Hypothalamus (tissue), 51 donors: Measurements from ENCODE around the gene RUFY4.

Experiments
- DNase-seq, 51 donors: peaks; one replicate each; lab custom pipeline; 2025; lab: John Stamatoyannopoulos, UW

Gene RUFY4

GRCh38 chr2:218068721-218069334 is at the start of gene RUFY4:
TSS of gene RUFY4 (plus strand) at chr2:218069253. CDS start at chr2:218070606, 1,353 bp downstream.
- peak in 40 of 51 donors; percentile 8 to 73 (median 38) for DNase-seq

GRCh38 chr2:218019411-218020060 is 49.5 kb upstream of the RUFY4 start:
- DNase-seq, result no peak

- no peak for DNase-seq
These were observed 48.8 kb upstream of the RUFY4 start for GRCh38 chr2:218020281-218020680.

- DNase-seq, result no peak
These were observed 48.0 kb upstream of the RUFY4 start for GRCh38 chr2:218020966-218021535.

- DNase-seq, result no peak
These were observed 47.4 kb upstream of the RUFY4 start for GRCh38 chr2:218021536-218022071.

- DNase-seq, result no peak
These were observed 46.8 kb upstream of the RUFY4 start for GRCh38 chr2:218022131-218022850.

- DNase-seq, result no peak
These were observed 46.1 kb upstream of the RUFY4 start for GRCh38 chr2:218022851-218023530.

- DNase-seq, result no peak
These were observed 45.4 kb upstream of the RUFY4 start for GRCh38 chr2:218023636-218024035.

- DNase-seq, result no peak
These were observed 44.7 kb upstream of the RUFY4 start for GRCh38 chr2:218024336-218024735.

GRCh38 chr2:218024871-218025270 is 44.2 kb upstream of the RUFY4 start:
- no peak for DNase-seq

- no peak for DNase-seq
These were observed 42.8 kb upstream of the RUFY4 start for GRCh38 chr2:218026244-218026643.

- peak in 1 of 51 donors; percentile 16 for DNase-seq
These were observed 42.2 kb upstream of the RUFY4 start for GRCh38 chr2:218026676-218027425.

- no peak for DNase-seq
These were observed 41.4 kb upstream of the RUFY4 start for GRCh38 chr2:218027426-218028188.

- DNase-seq, result no peak
These were observed 40.9 kb upstream of the RUFY4 start for GRCh38 chr2:218028189-218028495.

- DNase-seq, result no peak
These were observed 40.3 kb upstream of the RUFY4 start for GRCh38 chr2:218028562-218029348.

GRCh38 chr2:218029366-218030360 is 39.4 kb upstream of the RUFY4 start:
- DNase-seq, result no peak
